ENCODE measurements around the gene TMA16.
"Not testable (repeated sequence)": the region's sequence is repeated elsewhere in the genome, so short reads cannot be mapped to it uniquely, and the experiment has no call there.

TMA16 gene

DNA sequence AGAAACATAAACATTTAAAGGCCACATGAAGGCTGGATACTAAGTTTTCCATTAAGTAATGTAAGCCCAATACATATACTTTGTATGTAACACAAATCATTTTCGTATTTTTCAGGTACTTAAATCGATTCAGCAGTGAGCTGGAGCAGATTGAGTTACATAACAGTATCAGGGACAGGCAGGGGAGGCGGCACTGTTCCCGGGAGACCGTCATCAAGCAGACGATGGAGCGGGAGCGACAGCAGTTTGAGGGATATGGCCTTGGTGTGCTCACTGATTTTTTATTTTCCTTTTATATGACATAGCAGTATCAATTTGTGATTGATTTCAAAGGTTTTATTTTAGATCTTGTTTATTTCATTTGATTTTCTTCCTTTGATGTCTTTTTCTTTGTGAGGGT, 20.7 kb downstream of the TMA16 start:
- DNase-seq (ENCODE audit: low read depth, low spot score), result no peak

DNA sequence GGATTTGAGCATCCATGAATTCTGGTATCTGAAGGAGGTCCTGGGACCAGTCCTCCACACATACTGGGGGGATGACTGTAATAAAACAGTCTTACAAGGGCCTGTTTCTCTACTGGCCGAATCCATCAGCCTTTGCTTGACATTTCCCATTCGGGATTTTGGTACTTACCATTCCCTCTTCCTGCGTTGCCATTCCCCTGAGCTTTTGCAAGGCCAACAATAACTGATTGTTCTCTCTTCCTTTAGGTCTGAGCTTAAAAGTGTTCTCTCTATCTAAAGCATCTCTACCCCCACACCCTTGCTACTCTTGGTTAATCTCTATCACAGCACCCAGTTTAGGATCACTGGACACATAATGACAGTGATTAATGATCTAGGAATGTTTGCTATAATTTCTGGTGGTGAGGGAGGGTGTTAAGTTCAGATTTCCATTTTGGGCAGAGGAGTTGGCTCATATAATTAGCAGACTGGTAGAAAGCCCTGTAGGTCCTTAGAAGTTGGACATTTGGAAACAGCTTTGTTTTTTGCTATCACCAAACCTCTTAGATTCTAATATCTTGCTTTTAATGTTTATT, 29.4 kb downstream of the TMA16 start:
- no peak for DNase-seq (ENCODE audit: low read depth, low spot score)

DNA sequence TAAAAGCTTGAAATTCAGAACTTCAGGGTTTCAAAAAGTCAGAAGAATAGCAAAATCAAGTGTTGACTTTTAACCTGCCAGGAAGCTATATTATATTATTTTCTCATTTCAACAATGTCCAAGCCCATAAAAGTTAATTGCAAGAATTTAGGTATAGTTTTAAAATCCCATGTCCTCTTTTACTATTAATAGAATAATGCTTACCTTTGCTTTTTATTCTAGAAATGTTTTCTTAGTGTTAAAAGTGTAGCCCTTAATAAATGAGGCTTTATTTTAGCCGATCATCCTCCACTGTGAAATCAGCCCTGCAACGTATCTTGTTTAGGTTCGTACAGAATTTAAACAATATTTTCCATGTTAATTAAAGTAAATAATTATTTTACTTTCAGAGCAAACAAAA, 31.5 kb downstream of the TMA16 start:
- no peak for DNase-seq (ENCODE audit: low read depth, low spot score)

GRCh38 chr4:163527172-163527571, 32.7 kb downstream of the TMA16 start:
- DNase-seq (ENCODE audit: low read depth, low spot score), result no peak

DNA sequence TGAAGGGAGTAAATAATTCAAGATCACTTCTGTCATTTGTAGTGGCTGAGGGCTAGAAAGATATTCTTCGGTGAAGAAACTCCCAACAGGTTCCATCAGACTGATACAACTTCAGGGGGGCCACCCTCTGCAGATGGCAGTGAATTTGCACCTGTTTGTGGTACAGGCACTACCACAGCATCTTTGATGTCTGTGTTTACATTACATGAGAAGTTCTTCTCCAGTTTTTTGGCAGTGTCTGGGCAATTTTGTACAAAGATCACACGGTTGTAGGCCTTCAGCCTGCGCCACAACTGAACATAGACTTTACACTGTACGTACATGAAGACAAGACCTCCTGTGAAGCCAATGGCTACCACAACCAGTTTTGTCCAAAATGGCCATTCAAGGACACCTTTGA, 34.2 kb downstream of the TMA16 start:
- no peak for DNase-seq (ENCODE audit: low read depth, low spot score)

DNA sequence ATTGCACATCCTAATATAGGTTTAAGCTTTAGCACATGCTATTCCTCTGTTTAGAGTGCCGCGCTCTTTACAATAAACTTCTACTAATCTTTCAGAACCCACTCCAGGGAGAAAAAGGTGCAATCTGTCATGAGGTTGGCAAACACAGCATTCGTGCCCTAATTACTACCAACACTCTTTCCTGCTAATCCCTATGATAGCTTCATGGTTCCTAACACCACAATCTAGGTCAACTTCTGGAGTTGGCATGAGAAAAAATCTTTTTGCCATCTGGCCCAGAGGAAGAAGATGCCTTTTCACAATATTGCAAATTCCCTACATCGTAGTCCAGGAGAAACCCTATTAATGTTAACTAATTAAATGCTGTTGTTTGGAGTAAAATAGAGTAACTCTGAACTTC, 39.6 kb downstream of the TMA16 start:
- no peak for DNase-seq (ENCODE audit: low read depth, low spot score)

GRCh38 chr4:163535657-163536056, 41.2 kb downstream of the TMA16 start:
- DNase-seq (ENCODE audit: low read depth, low spot score), result no peak

DNA sequence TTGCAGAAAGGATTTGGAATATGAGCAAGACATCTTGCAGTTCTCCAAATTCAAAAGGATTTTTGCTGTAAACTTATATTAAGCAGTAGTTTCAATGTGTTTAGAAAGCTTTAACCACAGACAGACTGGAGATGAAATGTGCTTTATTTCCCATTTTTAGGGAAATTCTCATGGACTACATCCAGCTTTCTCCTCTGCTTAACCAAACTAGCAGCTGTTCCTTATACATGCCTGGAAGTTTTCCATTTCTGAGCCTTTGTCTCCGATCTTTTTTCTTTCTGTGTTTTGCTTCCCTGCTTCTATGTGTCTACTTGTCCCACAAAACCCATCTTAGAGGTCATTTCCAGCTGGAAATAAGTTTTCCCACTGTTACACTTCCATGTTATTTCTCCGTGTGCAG, 41.6 kb downstream of the TMA16 start:
- no peak for DNase-seq (ENCODE audit: low read depth, low spot score)

GRCh38 chr4:163537114-163537513, 42.6 kb downstream of the TMA16 start:
- no peak for DNase-seq (ENCODE audit: low read depth, low spot score)

GRCh38 chr4:163538820-163539219, 44.3 kb downstream of the TMA16 start:
- DNase-seq (ENCODE audit: low read depth, low spot score), result not testable (repeated sequence)

DNA sequence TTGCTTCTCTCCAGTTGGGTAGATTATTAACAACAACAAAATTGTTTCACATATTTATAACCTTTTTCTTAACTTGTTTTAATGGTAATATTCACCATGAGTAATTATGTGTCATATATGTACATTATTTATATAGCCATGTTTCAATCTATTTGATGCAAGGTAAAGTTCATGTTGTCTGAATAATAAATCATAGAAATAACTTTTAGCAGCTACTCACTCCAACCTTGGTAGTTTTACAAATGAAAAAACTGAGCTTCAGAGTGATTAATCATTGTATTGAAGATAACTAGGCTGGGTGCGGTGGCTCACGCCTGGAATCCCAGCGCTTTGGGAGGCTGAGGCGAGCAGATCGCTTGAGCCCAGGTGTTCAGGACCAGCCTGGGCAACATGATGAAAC, 46.0 kb downstream of the TMA16 start:
- DNase-seq (ENCODE audit: low read depth, low spot score), result no peak

GRCh38 chr4:163540977-163541376, 46.5 kb downstream of the TMA16 start:
- no peak for DNase-seq (ENCODE audit: low read depth, low spot score)

DNA sequence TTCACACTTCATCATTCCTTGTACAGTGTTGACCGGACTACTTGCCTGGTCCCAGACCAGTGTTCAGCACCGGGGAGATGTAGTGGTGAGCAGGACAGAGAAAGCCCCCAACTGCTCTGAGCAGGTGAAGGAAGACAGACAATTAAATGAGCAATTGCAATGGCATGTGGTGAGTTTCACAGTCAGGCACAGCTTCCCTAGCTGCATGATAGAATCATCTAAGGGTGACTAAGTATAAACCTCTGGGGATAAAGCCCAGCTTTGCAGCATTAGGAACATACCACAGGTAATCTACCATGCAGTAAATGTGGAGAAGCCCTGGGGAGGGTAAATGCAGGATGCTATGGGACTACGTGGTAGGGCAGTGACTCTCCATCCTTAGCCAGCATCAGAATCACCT, 47.8 kb downstream of the TMA16 start:
- DNase-seq (ENCODE audit: low read depth, low spot score), result no peak

- peak; percentile 7 for DNase-seq (ENCODE audit: low read depth, low spot score)
Observed at GRCh38 chr4:163544407-163545038, 50.0 kb downstream of the TMA16 start.

DNA sequence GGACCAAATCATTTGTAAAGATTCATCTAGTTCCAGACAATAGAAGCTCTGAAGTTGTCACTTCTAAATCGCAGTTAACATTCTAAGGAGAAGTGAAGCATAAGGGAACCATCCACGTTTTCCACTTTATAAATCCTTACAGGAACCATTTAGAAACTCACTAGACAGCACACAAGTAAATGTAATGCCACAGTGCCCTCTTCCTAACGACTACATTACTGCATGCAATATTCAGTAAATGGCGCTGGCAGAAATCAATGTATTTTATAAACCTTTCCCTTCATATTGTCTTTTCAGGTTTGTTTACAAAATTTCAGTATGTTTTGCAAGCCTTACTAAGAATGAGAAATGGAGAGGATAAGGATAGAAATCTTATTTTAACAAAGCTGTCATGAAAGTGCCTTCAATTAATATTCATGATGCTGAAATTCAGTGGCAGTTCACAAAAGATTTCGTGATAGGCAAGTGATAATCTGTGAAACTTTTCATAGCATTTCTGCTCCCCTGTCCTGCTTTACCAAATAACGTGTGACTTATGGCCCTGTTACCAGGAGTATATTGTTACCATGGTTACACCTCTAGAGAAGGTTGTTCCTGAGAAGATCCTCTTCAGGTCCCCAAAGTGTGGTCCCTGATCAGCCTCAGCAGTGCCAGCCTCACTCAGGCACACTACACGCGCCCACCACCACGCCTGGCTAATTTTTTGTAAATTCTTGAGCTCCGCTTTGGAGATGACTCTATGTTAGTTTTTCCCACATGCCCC, 54.2 kb downstream of the TMA16 start:
- no peak for DNase-seq (ENCODE audit: low read depth, low spot score)

GRCh38 chr4:163550869-163551267, 56.4 kb downstream of the TMA16 start:
- no peak for DNase-seq (ENCODE audit: low read depth, low spot score)

DNA sequence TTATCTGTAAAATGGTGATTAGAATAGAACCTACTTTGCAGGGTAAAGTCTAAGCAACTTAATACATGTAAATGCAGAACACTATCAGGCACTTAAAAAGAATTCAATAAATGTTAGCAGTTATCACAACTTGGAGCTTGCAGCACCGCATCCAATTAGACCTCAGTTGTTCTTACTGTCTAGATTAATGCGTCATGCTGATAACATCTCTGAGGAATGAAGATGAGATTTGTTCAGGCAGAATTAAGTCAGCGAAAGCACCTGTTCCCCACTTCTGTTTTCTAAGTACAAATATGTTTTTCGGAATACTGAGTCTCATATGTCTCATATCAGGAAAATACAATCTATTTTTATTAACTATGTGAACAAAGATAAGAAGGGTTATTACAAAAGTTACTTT, 58.7 kb downstream of the TMA16 start:
- DNase-seq (ENCODE audit: low read depth, low spot score), result no peak

DNA sequence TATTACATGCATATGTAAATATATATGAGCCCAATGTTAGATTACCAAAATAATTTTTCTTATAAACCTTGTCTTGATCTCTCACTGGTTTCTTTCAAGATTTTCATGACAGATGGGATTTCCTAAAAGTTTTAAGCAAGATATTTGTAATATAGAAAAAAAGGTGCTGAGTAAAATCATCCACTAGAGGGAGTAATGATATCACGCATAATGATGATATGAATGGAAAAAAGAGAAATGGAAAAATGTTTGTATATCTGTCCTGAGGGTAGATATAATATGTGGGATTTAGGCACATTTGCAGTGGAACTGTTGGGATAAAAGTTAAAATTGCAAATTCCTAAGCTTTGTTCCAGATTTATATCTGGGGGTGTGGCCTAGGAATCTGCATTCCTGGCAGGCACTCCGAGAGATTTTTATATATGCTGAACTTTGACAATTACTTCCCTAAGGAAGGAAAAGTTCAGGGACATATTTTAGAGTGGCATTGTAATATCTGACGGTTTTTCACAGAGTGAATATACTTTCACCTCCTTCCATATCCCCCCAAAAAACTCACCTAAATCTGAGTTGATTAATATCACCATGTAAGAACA, 60.5 kb downstream of the TMA16 start:
- no peak for DNase-seq (ENCODE audit: low read depth, low spot score)

GRCh38 chr4:163556177-163556576, 61.7 kb downstream of the TMA16 start:
- DNase-seq (ENCODE audit: low read depth, low spot score), result no peak

DNA sequence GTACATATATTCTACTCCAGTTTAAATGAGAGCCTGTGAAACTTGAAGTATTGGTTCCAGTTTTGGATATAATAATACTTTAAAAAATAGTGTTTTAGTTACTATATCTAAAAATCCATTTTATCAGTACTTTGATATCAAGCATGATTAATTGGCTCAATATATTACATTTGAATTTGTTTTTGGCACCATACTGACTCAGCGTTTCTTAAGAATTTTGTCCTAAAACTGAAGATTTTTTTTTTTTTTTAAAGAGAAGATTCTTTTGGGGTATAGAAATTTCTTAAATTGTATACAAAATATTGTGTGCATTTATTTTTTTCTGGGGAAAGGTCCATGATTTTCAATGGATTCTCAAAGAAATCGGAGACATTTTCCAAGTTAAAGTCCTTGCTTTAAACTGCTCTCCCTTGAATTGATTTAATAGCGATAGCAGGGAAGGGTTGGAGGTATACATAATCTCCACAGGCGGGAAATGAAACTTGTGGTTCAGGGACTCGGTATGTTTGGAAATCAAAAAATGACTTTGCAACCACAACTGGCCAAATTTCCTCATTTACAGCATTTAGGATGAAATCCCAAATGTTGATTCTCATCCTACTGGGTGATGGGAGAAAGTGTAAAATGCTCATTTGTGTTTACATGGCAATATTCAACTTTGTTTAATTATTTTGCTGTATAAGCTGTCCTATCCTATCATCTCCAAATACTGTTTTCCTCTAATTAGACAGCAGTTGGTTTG, 62.3 kb downstream of the TMA16 start:
- no peak for DNase-seq (ENCODE audit: low read depth, low spot score)

DNA sequence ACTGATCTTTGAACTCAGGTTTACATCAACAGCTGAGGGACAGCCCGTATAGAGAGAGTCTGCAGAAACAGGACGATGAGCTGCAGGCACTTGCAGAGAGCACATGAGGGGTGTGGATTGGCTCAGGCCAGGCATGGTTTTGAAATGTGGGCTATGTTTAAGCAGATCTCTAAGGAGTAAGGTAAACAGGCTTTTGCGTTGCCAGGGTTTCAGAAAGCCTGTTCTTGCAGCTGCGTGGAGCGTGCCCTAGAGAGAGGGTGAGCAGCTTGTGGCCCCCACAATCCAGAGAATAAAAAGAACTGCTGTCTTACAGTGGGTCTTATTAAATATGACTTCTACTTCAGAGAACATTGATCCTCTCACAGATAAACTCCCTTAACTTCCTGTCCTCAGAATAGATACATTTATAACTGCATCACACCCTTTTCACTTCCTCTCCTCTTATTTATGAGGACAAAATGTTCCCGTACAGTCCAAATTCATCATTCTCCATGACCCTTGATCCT, 64.1 kb downstream of the TMA16 start:
- no peak for DNase-seq (ENCODE audit: low read depth, low spot score)

- no peak for DNase-seq (ENCODE audit: low read depth, low spot score)
Observed at GRCh38 chr4:163562496-163562895, 68.0 kb downstream of the TMA16 start.
